A549 (cell line): Measurements from ENCODE around the gene ARHGAP44. TPM values are rescaled to one million over a fixed set of nuclear protein-coding genes. Genes with fewer than 3 reads are reported as not detected.

ENCODE experiments used
- ATAC-seq, 2 experiments: fragments of 200-7000 bp in 1 of 2; fragments of >200 bp in 1 of 2; cut with Nextera tagmentation in 1 of 2; cut with Tn5 transposase in 1 of 2; 3 replicates each; pipeline versions ENCODE4 v1.8.0 to v1.9.1; 2018 to 2020; ENCODE audit warnings: mild to moderate bottlenecking in 1 of 2, moderate library complexity in 1 of 2
- CTCF ChIA-PET: fragments of 300-600 bp; sonication (Branson Sonifier 250); formaldehyde crosslinking; extraction: SDS; loops from one replicate; lab custom pipeline; 2021; ENCODE audit warnings: antibody characterized with exemption, inconsistent platforms; lab: Yijun Ruan, JAX
- POLR2A ChIA-PET: fragments of 350-600 bp; formaldehyde crosslinking; extraction: SDS; loops from one replicate; lab custom pipeline; 2021; ENCODE audit warnings: antibody characterized with exemption, inconsistent platforms; lab: Yijun Ruan, JAX
- DNase-seq, 2 experiments: peaks; one replicate each; pipeline versions ENCODE4 v3.0.0 to v3.0.0-alpha.2; 2011 to 2016; ENCODE audit warnings: low read depth in 1 of 2, low spot score in 1 of 2
- FAIRE-seq: peaks from 2 replicates; lab custom pipeline; 2011; peaks lifted over from hg19 to GRCh38; lab: Jason Lieb, UNC
- H3K27ac ChIP-seq, 2 experiments: fragments of >200 bp; sonication (Bioruptor Twin); formaldehyde crosslinking; 3 replicates each; pipeline ENCODE4 v1.5.1; 2016 to 2017
- H3K4me1 ChIP-seq: fragments of >200 bp; sonication (Bioruptor Twin); formaldehyde crosslinking; 3 replicates; pipeline ENCODE4 v1.6.1; 2016
- H3K4me2 ChIP-seq: fragments of >200 bp; sonication (Bioruptor Twin); formaldehyde crosslinking; 3 replicates; pipeline ENCODE4 v1.6.1; 2016
- H3K4me3 ChIP-seq: fragments of >200 bp; sonication (Bioruptor Twin); formaldehyde crosslinking; 3 replicates; pipeline ENCODE4 v1.5.1; 2016
- H3K9me3 ChIP-seq: fragments of >200 bp; sonication (Bioruptor Twin); formaldehyde crosslinking; 3 replicates; pipeline ENCODE4 v1.6.1; 2016
- CEBPB ChIP-seq, 2 experiments: fragments of >200 bp in 1 of 2; sonication (Bioruptor Twin) in 1 of 2; formaldehyde crosslinking in 1 of 2; IDR thresholded peaks; 2 replicates each; pipeline ENCODE4 v1.6.1; 2012 to 2016
- CHD2 ChIP-seq: fragments of 150-350 bp; IDR thresholded peaks from 2 replicates; pipeline ENCODE4 v1.6.1; 2014; ENCODE audit warnings: low read length; ENCODE audit not compliant: partially characterized antibody
- CHD4 ChIP-seq: fragments of 200-600 bp; sonication (generic); IDR thresholded peaks from 2 replicates; pipeline ENCODE4 v1.6.1; 2016; ENCODE audit warnings: antibody characterized with exemption, mild to moderate bottlenecking, borderline replicate concordance
- EHF ChIP-seq: fragments of 250-450 bp; sonication (Bioruptor Pico); IDR thresholded peaks from 2 replicates; pipeline ENCODE4 v1.5.0; 2020; ENCODE audit warnings: mild to moderate bottlenecking
- ELK1 ChIP-seq: fragments of 150-350 bp; IDR thresholded peaks from 2 replicates; pipeline ENCODE4 v1.6.1; 2014; ENCODE audit warnings: low read depth, mild to moderate bottlenecking, low read length
- FOSL2 ChIP-seq, 2 experiments: fragments of 450-650 bp in 1 of 2; fragments of >200 bp in 1 of 2; sonication (Bioruptor Twin) in 1 of 2; formaldehyde crosslinking; IDR thresholded peaks; 2 replicates each; pipeline versions ENCODE4 v1.5.0 to v1.6.1; 2016 to 2020; ENCODE audit warnings: mild to moderate bottlenecking in 1 of 2, moderate library complexity in 1 of 2
- FOXS1 ChIP-seq: fragments of 250-450 bp; sonication (Bioruptor Pico); IDR thresholded peaks from 2 replicates; pipeline ENCODE4 v1.5.0; 2020; ENCODE audit warnings: mild to moderate bottlenecking, moderate library complexity
- GATA3 ChIP-seq: IDR thresholded peaks from 2 replicates; pipeline ENCODE4 v1.6.1; 2012; ENCODE audit warnings: borderline replicate concordance
- HOXA7 ChIP-seq: fragments of 250-450 bp; sonication (Bioruptor Pico); IDR thresholded peaks from 2 replicates; pipeline ENCODE4 v1.5.0; 2020; ENCODE audit warnings: mild to moderate bottlenecking, moderate library complexity
- HOXB13 ChIP-seq: fragments of 250-450 bp; sonication (Bioruptor Pico); IDR thresholded peaks from 2 replicates; pipeline ENCODE4 v1.5.0; 2020; ENCODE audit warnings: low read depth, mild to moderate bottlenecking, moderate library complexity
- HOXB5 ChIP-seq: fragments of 250-450 bp; sonication (Bioruptor Pico); IDR thresholded peaks from 2 replicates; pipeline ENCODE4 v1.5.0; 2020; ENCODE audit warnings: mild to moderate bottlenecking, moderate library complexity
- NFE2L2 ChIP-seq: fragments of 150-350 bp; conservative IDR thresholded peaks from 2 replicates; pipeline ENCODE4 v1.6.1; 2014; ENCODE audit warnings: low read length
- NPAS2 ChIP-seq: fragments of 250-450 bp; sonication (Bioruptor Pico); IDR thresholded peaks from 2 replicates; pipeline ENCODE4 v1.8.0; 2022; ENCODE audit warnings: mild to moderate bottlenecking, moderate library complexity, borderline replicate concordance
- NR3C1 ChIP-seq: fragments of >200 bp; sonication (Bioruptor Twin); formaldehyde crosslinking; IDR thresholded peaks from 3 replicates; pipeline ENCODE4 v1.6.1; 2017
- PBX3 ChIP-seq: IDR thresholded peaks from 2 replicates; pipeline ENCODE4 v1.6.1; 2012
- POLR2AphosphoS2 ChIP-seq: conservative IDR thresholded peaks from 2 replicates; pipeline ENCODE4 v1.6.1; 2012; ENCODE audit warnings: low read length, improper control_type of control experiment, inconsistent platforms
- RAD21 ChIP-seq, 2 experiments: fragments of >200 bp in 1 of 2; sonication (Bioruptor Twin) in 1 of 2; formaldehyde crosslinking in 1 of 2; IDR thresholded peaks in 1 of 2; conservative IDR thresholded peaks in 1 of 2; 2 replicates in 1 of 2; 3 replicates in 1 of 2; pipeline ENCODE4 v1.6.1; 2012 to 2018; ENCODE audit warnings: inconsistent platforms in 1 of 2
- RARB ChIP-seq: fragments of 250-450 bp; sonication (Bioruptor Pico); IDR thresholded peaks from 2 replicates; pipeline ENCODE4 v1.8.0; 2021; ENCODE audit warnings: mild to moderate bottlenecking, moderate library complexity
- RCOR1 ChIP-seq: fragments of 150-350 bp; IDR thresholded peaks from 2 replicates; pipeline ENCODE4 v1.6.1; 2014; ENCODE audit warnings: antibody characterized with exemption, low read length, low read depth
- TFCP2L1 ChIP-seq: fragments of 250-450 bp; sonication (Bioruptor Pico); IDR thresholded peaks from 2 replicates; pipeline ENCODE4 v1.5.0; 2021; ENCODE audit warnings: mild to moderate bottlenecking
- ZC3H11A ChIP-seq: fragments of 450-650 bp; IDR thresholded peaks from 2 replicates; pipeline ENCODE4 v1.6.1; 2014; ENCODE audit warnings: antibody characterized with exemption, mild to moderate bottlenecking
- ZNF302 ChIP-seq: fragments of 250-450 bp; sonication (Bioruptor Pico); IDR thresholded peaks from 2 replicates; pipeline ENCODE4 v1.9.0; 2021; ENCODE audit warnings: inconsistent platforms, mild to moderate bottlenecking, moderate library complexity
- WGBS: methylation state at CpG from one replicate; pipeline ENCODE4 v1.1.6; 2017; ENCODE audit errors: missing lambda C conversion rate; 5-methylcytosine and 5-hydroxymethylcytosine counted together
- polyA plus RNA-seq, 4 experiments: library from polyadenylated mRNA; depleted of rRNA in 3 of 4; stranded (reverse); fragments of >200 nt; fragmentation: RNase III in 1 of 4; extraction: RNeasy Plus Mini Kit Qiagen cat#74134 plus additional on column Dnase treatment in 1 of 4; gene quantifications; 2 replicates in 3 of 4; 3 replicates in 1 of 4; pipeline ENCODE4 v1.2.3, GENCODE V29; 2011 to 2017
- TF ChIP-seq, protein P1 (sequence below): IDR thresholded peaks from 2 replicates; pipeline ENCODE4 v1.6.1; 2012
- TF ChIP-seq, protein P2 (sequence below): fragments of >200 bp; sonication (Bioruptor Twin); formaldehyde crosslinking; IDR thresholded peaks from 3 replicates; pipeline ENCODE4 v1.6.1; 2016
- TF ChIP-seq, protein P3 (sequence below): fragments of >200 bp; sonication (Bioruptor Twin); formaldehyde crosslinking; IDR thresholded peaks from 2 replicates; pipeline ENCODE4 v1.6.1; 2016

ARHGAP44 gene
- polyA plus RNA-seq, 2 of the 4 experiments (the other 2 are of a cell fraction) = 4.1 to 4.2 TPM

DNA sequence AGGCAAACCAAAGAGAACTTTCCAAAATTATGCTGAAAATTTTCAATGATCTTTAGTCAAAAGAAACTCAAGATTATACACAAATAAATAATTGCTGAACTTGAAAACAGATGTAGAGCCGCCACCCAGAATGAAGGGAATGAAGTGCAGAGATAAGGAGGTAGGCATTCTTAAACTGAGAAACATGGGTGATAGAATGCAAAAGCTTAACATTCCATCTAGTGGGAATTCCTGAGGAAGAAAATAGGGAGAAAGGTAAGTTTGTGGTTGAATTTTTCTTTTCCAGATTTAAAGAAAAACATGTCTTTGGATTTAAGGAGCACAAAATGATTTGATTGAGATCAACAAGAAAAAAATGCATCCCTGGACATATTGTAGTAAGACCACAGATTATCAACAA, 120.2 kb downstream of the ARHGAP44 start:
- DNase-seq (no peak), FAIRE-seq (no peak), ATAC-seq (no peak)
- Histone ChIP-seq H3K27ac (no peak overlapping the region), H3K4me3 (no peak overlapping the region), H3K4me2 (no peak overlapping the region), H3K9me3 (0 out of 3 replicates have a peak, but pooled peaks cover 4% of the 10 kb centered on the region), H3K4me1 (no peaks in the 10 kb centered on the region)
- ChIA-PET POLR2A (no interaction called here), CTCF (no interaction called here)
- TF ChIP-seq RARB (CRISPR knock-in tag) (no peak), HOXA7 (CRISPR knock-in tag) (no peak), NPAS2 (no peak), ZNF302 (no peak), ZC3H11A (no peak), EHF (CRISPR knock-in tag) (no peak), HOXB5 (CRISPR knock-in tag) (no peak), HOXB13 (CRISPR knock-in tag) (no peak), RAD21 (conservative IDR thresholded peaks at IDR 0.05 in 1 of 2, IDR thresholded peaks at IDR 0.05 in 1 of 2) (no peak), PBX3 (no peak), CHD4 (no peak), ELK1 (no peak), NFE2L2 (no peak), NR3C1 (no peak), TFCP2L1 (no peak), POLR2AphosphoS2 (no peak), GATA3 (no peak)
- TF ChIP-seq, protein P1, sequence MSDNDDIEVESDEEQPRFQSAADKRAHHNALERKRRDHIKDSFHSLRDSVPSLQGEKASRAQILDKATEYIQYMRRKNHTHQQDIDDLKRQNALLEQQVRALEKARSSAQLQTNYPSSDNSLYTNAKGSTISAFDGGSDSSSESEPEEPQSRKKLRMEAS = no peak
- TF ChIP-seq, protein P2, sequence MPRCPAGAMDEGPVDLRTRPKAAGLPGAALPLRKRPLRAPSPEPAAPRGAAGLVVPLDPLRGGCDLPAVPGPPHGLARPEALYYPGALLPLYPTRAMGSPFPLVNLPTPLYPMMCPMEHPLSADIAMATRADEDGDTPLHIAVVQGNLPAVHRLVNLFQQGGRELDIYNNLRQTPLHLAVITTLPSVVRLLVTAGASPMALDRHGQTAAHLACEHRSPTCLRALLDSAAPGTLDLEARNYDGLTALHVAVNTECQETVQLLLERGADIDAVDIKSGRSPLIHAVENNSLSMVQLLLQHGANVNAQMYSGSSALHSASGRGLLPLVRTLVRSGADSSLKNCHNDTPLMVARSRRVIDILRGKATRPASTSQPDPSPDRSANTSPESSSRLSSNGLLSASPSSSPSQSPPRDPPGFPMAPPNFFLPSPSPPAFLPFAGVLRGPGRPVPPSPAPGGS = no peak
- TF ChIP-seq, protein P3, sequence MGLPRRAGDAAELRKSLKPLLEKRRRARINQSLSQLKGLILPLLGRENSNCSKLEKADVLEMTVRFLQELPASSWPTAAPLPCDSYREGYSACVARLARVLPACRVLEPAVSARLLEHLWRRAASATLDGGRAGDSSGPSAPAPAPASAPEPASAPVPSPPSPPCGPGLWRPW = no peak
- WGBS = 90% methylated on average over 1 of the region's 1 CpG

DNA sequence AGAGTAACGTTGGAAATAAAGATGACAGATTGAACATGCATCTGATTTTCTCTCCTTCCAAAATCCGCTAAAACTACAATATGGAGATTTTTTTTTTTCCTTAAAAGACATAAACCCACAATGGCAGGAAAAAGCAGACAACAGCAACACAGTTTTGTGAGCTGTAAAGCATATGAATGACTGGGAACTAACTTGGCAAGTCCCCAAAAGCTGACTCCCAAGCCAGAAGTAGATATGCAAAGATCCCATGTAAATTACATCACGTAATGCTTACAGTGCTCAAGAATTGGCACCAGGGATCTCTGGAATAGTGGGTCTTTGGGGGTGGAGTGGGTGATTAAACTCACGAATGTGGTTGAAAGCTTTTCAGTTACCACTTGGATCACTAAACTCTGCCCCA, 121.9 kb downstream of the ARHGAP44 start:
- FAIRE-seq = no peak
- TF ChIP-seq NPAS2 (no peak), FOXS1 (CRISPR knock-in tag) (no peak), RCOR1 (no peak), CEBPB (IDR thresholded peaks at IDR 0.05) (no peak), CHD2 (no peak), FOSL2 (IDR thresholded peaks at IDR 0.05) (no peak), FOSL2 (CRISPR knock-in tag; IDR thresholded peaks at IDR 0.05) (no peak)
- Histone ChIP-seq H3K27ac (no peak overlapping the region), H3K4me3 (no peak overlapping the region), H3K4me2 (no peak overlapping the region), H3K9me3 (0 out of 3 replicates have a peak, but pooled peaks cover 4% of the 10 kb centered on the region), H3K4me1 (no peaks in the 10 kb centered on the region)
- ChIA-PET CTCF (no interaction called here), POLR2A (no interaction called here)
- DNase-seq = no peak
- 60% methylated on average over 4 of the region's 4 CpGs for WGBS
- ATAC-seq = no peak
